HG03571 (cell line): ENCODE results near the gene ACTR1B.
"Not testable (repeated sequence)": the region's sequence is repeated elsewhere in the genome, so short reads cannot be mapped to it uniquely, and the experiment has no call there.

Source experiments
- ATAC-seq: cut with Tn5 transposase; IDR thresholded peaks from one replicate; pipeline ENCODE4 v1.9.1; 2021; ENCODE audit not compliant: unreplicated experiment

ACTR1B gene

DNA sequence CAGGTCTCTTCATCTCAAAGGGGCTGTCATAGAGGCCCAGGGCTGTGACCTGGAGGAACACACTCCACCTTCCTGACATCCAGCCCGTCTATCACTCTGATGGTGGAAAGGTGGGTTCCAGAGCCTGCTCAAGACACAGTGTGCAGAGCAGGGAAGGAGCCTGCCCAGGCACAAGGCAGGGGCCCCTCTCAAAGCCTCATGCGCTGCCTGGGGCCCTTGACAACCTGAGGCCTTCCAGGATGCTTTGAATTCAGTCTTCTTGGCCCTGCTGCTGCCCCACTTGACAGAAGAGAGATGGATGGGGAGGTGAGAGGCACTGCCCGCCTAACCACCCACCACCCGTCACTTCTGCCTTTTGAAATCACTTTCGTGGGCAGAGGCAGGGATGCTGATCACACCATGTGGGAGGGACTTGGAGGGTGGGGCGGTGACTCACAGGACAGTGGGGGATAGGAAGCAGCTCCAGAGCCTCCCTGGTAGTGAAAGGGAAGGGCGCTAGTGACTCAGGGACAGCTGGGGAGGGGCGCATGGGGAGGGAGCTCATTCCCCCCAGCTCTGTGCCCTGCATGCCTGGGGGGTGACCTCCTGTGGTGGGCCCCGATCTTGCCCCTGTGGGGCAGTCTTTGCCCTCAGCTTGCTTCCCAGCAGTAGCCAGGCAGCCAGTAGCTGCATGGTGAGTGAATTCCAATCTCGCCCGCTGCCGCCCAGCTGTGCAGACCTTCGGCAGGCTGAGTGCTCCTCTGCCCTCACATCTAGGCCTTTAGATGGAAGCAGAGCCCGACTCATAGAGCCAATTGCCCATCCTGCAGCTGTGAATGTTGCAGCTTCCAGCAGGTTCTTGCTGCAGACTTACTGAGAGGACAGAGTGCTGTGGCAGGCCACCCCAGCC, 44.7 kb downstream of the ACTR1B start:
- not testable (repeated sequence) for ATAC-seq

DNA sequence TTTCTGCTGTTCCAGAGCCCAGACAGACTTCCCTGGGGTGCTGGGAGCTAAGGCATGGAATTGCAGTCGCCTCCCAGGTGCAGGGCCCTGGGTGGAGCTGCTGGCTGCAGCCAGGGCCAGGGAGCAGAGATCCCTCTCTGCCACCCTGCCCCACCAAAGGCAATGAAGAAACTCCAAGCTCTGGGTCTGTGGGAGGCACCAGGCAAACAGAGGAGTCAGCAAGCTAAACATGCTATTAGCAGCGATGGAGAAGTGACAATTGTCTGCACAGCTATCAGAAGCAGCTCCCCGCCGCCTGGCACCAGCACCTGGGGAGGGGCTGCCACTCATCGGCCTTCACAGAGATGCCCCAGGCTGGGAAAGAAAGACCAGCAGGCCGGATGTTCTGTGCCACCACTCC, 45.9 kb downstream of the ACTR1B start:
- ATAC-seq, result no peak

DNA sequence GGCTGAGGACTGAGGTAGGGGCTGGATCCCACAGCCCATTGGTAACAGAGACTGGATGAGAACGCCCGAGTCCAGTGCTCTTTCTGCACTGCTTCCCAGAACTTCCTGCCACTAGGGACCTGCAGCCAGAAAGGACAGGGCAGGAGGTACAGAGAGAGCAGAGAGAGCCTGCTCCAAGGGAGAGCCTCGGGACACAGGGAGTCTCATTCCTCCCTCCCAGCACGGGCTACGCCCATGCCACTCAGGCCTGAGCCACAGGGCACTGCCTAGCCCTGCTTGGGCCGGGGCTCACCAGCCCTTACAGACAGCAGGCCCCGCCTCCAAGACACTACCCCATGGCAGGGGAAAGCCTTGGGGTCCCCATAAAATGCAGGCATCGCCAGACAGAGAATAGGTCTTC, 48.1 kb downstream of the ACTR1B start:
- ATAC-seq, result not testable (repeated sequence)

DNA sequence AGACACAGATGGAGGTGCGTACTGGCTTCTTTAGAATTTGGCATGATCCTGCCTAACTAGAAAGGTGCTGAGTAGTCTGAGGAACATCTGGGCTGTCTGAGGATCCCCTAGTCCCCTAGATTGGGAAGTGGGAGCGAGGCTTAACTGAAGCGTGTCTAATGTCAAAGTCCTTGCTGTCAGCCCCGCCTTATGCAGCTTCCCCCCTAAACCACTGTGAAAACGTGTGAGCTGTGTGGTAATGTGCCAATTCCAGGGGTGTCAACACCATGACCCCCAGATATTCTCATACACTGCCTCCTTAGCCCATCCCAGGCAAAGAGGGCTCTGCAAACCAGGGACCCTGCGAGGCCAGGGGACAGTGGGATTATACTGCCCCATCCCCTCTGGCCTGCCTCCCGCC, 51.9 kb downstream of the ACTR1B start:
- not testable (repeated sequence) for ATAC-seq

DNA sequence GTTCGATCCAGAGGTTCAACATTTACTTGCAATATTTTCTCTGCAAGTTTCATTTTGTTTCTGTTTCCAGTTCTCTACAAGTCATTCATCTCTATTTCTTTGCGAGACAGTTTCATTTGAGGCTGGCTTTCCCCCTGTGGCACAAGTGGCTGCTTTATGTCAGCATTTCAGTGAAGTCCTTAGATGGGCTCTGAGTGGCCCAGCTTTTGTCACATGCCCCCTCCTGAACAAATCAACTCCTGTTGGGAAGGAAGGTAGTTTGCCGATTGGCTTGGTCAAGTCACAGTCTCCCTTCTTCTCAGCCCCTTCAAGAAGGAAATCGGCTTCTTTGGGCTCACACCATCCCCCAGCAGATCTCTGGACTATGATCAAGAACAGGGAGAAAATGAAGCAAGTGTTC, 55.1 kb downstream of the ACTR1B start:
- not testable (repeated sequence) for ATAC-seq
